LNCAP (cell line): Measurements from ENCODE around the gene SLC25A3.

Experiments used
- CTCF ChIP-seq: fragments of 450-650 bp; IDR thresholded peaks from 2 replicates; pipeline ENCODE4 v1.5.1; 2017; ENCODE audit warnings: mild to moderate bottlenecking

The SLC25A3 gene

GRCh38 chr12:98581101-98581500, 12.4 kb upstream of the SLC25A3 start:
- TF ChIP-seq CTCF = no peak

- TF ChIP-seq CTCF = no peak
These were observed 11.4 kb upstream of the SLC25A3 start for GRCh38 chr12:98582093-98582492.

GRCh38 chr12:98587084-98587483, 6.4 kb upstream of the SLC25A3 start:
- TF ChIP-seq CTCF = no peak

GRCh38 chr12:98591209-98591608, 2.3 kb upstream of the SLC25A3 start:
- no peak for TF ChIP-seq CTCF

GRCh38 chr12:98592825-98593322, 612 bp upstream of the SLC25A3 start:
- TF ChIP-seq CTCF = no peak

GRCh38 chr12:98594050-98594835, 757 bp downstream of the SLC25A3 start:
- TF ChIP-seq CTCF = no peak

- TF ChIP-seq CTCF = no peak
These were observed 1.9 kb downstream of the SLC25A3 start for GRCh38 chr12:98595243-98595988.
